ENCODE data around the gene S100A16.
"Not testable (repeated sequence)": the region's sequence is repeated elsewhere in the genome, so short reads cannot be mapped to it uniquely, and the experiment has no call there.

The S100A16 gene

GRCh38 chr1:153614189-153614900 is 1.4 kb upstream of the S100A16 start:
- no peak for DNase-seq

GRCh38 chr1:153613406-153613805 is 469 bp upstream of the S100A16 start:
- no peak for DNase-seq

GRCh38 chr1:153612111-153612754 is 704 bp downstream of the S100A16 start:
- DNase-seq = no peak

- no peak for DNase-seq
These were observed 1.6 kb downstream of the S100A16 start for GRCh38 chr1:153611356-153611755.

- DNase-seq = no peak
These were observed 2.1 kb downstream of the S100A16 start for GRCh38 chr1:153610811-153611301.

GRCh38 chr1:153610334-153610733 is 2.6 kb downstream of the S100A16 start:
- DNase-seq = no peak

GRCh38 chr1:153609585-153609907 is 3.4 kb downstream of the S100A16 start:
- no peak for DNase-seq

- DNase-seq = no peak
These were observed 4.0 kb downstream of the S100A16 start for GRCh38 chr1:153608742-153609584.

- DNase-seq = no peak
These were observed 4.8 kb downstream of the S100A16 start for GRCh38 chr1:153608089-153608682.

- DNase-seq = no peak
These were observed 5.6 kb downstream of the S100A16 start for GRCh38 chr1:153607381-153607780.

GRCh38 chr1:153606194-153606593 is 6.7 kb downstream of the S100A16 start:
- DNase-seq = no peak

- DNase-seq = no peak
These were observed 10.2 kb downstream of the S100A16 start for GRCh38 chr1:153602749-153603148.

GRCh38 chr1:153599847-153600246 is 13.1 kb downstream of the S100A16 start:
- DNase-seq = no peak

GRCh38 chr1:153598309-153599172 is 14.4 kb downstream of the S100A16 start:
- DNase-seq = no peak

GRCh38 chr1:153597206-153597605 is 15.7 kb downstream of the S100A16 start:
- DNase-seq = no peak

GRCh38 chr1:153592748-153593147 is 20.2 kb downstream of the S100A16 start:
- DNase-seq = no peak

- DNase-seq = no peak
These were observed 24.5 kb downstream of the S100A16 start for GRCh38 chr1:153588482-153588881.

GRCh38 chr1:153588033-153588432 is 24.9 kb downstream of the S100A16 start:
- not testable (repeated sequence) for DNase-seq

- DNase-seq = no peak
These were observed 25.6 kb downstream of the S100A16 start for GRCh38 chr1:153587314-153587713.

GRCh38 chr1:153586347-153586746 is 26.6 kb downstream of the S100A16 start:
- DNase-seq = no peak

GRCh38 chr1:153585006-153585405 is 27.9 kb downstream of the S100A16 start:
- DNase-seq = no peak

GRCh38 chr1:153583976-153584375 is 29.0 kb downstream of the S100A16 start:
- no peak for DNase-seq

Measured in stimulated activated naive CD4-positive, alpha-beta T cell treated with Interleukin-2 at 50 U/mL for 16 hours (primary cell).